ENCODE data around the gene LYPD4. TPM values are rescaled to one million over a fixed set of nuclear protein-coding genes. Genes with fewer than 3 reads are reported as not detected.

LYPD4 gene
- total RNA-seq, 1 experiment from 2014 or later, result not detected

GRCh38 chr19:41848666-41849065 lies 4.2 kb upstream of the LYPD4 start:
- no peaks in the 10 kb centered on the region for H4K20me1 ChIP-seq (ENCODE audit: insufficient read depth)
- H3K4me2 ChIP-seq, result no peak overlapping the region
- intact Hi-C loops (cut with micrococcal nuclease; ENCODE audit: unreplicated experiment), result no loop called here
- no peaks in the 10 kb centered on the region for H3K4me1 ChIP-seq (replicated peaks; ENCODE audit: insufficient read depth)
- H3F3A ChIP-seq (ENCODE audit: insufficient read depth, low read depth), result no peaks in the 10 kb centered on the region
- H3K27ac ChIP-seq, result no peak overlapping the region
- H2AFZ ChIP-seq, result no peak overlapping the region
- no peak for DNase-seq
- TF ChIP-seq EZH2 (IDR thresholded peaks at IDR 0.05; ENCODE audit: low read depth), result no peak
- TF ChIP-seq, protein P1, sequence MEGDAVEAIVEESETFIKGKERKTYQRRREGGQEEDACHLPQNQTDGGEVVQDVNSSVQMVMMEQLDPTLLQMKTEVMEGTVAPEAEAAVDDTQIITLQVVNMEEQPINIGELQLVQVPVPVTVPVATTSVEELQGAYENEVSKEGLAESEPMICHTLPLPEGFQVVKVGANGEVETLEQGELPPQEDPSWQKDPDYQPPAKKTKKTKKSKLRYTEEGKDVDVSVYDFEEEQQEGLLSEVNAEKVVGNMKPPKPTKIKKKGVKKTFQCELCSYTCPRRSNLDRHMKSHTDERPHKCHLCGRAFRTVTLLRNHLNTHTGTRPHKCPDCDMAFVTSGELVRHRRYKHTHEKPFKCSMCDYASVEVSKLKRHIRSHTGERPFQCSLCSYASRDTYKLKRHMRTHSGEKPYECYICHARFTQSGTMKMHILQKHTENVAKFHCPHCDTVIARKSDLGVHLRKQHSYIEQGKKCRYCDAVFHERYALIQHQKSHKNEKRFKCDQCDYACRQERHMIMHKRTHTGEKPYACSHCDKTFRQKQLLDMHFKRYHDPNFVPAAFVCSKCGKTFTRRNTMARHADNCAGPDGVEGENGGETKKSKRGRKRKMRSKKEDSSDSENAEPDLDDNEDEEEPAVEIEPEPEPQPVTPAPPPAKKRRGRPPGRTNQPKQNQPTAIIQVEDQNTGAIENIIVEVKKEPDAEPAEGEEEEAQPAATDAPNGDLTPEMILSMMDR (conservative IDR thresholded peaks at IDR 0.05), result no peak
- BruUV-seq (replicated peaks), result no TSS peak
- H3K79me2 ChIP-seq (ENCODE audit: low read depth), result no peaks in the 10 kb centered on the region
- no peaks in the 10 kb centered on the region for H3K36me3 ChIP-seq (ENCODE audit: low read depth)
- H3K9me3 ChIP-seq (ENCODE audit: insufficient read depth, low read depth), result no peaks in the 10 kb centered on the region
- H3K27me3 ChIP-seq (ENCODE audit: insufficient read depth, low read depth), result peaks cover 46% of the 10 kb centered on the region
- H3K9me2 ChIP-seq (ENCODE audit: insufficient read depth), result no peaks in the 10 kb centered on the region
- H3K4me3 ChIP-seq, result no peak overlapping the region
- POLR2A ChIA-PET (ENCODE audit: unreplicated experiment), result no interaction called here
- CTCF ChIA-PET, result interaction anchor here (0.6 kb wide), 2 partner anchors 21 to 185 kb away, joined by 4 to 16 read pairs; no protein-coding TSS in a partner anchor

DNA sequence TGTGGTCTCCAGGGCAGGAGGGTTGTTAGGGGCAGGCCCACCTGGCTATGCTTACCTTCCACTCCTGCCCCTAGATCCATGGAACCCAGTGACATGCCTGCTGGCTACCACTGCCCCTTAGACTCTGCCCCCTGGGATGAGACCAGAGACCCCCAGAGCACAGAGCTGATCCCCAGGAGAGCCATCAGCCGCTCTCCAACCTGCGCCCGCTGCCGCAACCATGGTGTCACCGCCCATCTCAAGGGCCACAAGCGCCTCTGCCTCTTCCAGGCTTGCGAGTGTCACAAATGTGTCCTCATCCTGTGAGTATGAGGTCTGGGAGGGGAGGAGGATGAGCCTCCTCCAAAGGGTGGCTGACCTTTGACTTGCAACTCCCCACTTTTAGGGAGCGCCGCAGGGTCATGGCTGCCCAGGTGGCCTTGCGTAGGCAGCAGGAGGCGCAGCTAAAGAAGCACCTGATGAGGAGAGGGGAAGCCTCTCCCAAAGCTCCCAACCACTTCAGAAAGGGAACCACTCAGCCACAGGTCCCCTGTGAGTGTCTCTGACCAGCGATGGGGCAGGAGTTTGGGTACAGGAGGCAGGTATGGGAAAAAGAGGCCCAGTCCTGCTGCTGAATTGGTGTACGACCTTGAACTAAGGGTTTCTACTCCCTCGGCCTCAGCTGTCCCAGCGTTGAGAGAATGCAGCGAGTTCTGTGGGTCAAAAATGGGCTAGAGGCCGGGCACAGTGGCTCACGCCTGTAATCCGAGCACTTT lies 3.0 kb upstream of the LYPD4 start:
- no TSS peak for BruUV-seq (replicated peaks)
- H3K4me2 ChIP-seq, result no peak overlapping the region
- intact Hi-C loops (cut with micrococcal nuclease; ENCODE audit: unreplicated experiment), result no loop called here
- ChIA-PET CTCF (no interaction called here), POLR2A (ENCODE audit: unreplicated experiment) (no interaction called here)
- H3K4me3 ChIP-seq, result no peak overlapping the region
- H3K27me3 ChIP-seq (ENCODE audit: insufficient read depth, low read depth), result peaks cover 35% of the 10 kb centered on the region
- H3K36me3 ChIP-seq (ENCODE audit: low read depth), result no peaks in the 10 kb centered on the region
- no peak for TF ChIP-seq EZH2 (IDR thresholded peaks at IDR 0.05; ENCODE audit: low read depth)
- TF ChIP-seq, protein P1 (conservative IDR thresholded peaks at IDR 0.05), result no peak
- no peaks in the 10 kb centered on the region for H4K20me1 ChIP-seq (ENCODE audit: insufficient read depth)
- DNase-seq, result no peak
- H3K9me2 ChIP-seq (ENCODE audit: insufficient read depth), result no peaks in the 10 kb centered on the region
- H3K9me3 ChIP-seq (ENCODE audit: insufficient read depth, low read depth), result no peaks in the 10 kb centered on the region
- H3F3A ChIP-seq (ENCODE audit: insufficient read depth, low read depth), result no peaks in the 10 kb centered on the region
- H3K79me2 ChIP-seq (ENCODE audit: low read depth), result no peaks in the 10 kb centered on the region
- no peak overlapping the region for H2AFZ ChIP-seq
- H3K27ac ChIP-seq, result no peak overlapping the region
- no peaks in the 10 kb centered on the region for H3K4me1 ChIP-seq (replicated peaks; ENCODE audit: insufficient read depth)

GRCh38 chr19:41845051-41845590 lies 638 bp upstream of the LYPD4 start:
- TF ChIP-seq, protein P1 (conservative IDR thresholded peaks at IDR 0.05), result no peak
- no peak for TF ChIP-seq EZH2 (IDR thresholded peaks at IDR 0.05; ENCODE audit: low read depth)
- ChIA-PET POLR2A (ENCODE audit: unreplicated experiment) (no interaction called here), CTCF (interaction anchor here (0.6 kb wide), 1 partner anchor 246 kb away, joined by 7 read pairs; no protein-coding TSS in a partner anchor)
- Histone ChIP-seq H3K9me2 (ENCODE audit: insufficient read depth) (no peaks in the 10 kb centered on the region), H3K9me3 (ENCODE audit: insufficient read depth, low read depth) (no peaks in the 10 kb centered on the region), H2AFZ (no peak overlapping the region), H3K36me3 (ENCODE audit: low read depth) (no peaks in the 10 kb centered on the region), H3K27me3 (ENCODE audit: insufficient read depth, low read depth) (peaks cover 15% of the 10 kb centered on the region), H3K79me2 (ENCODE audit: low read depth) (no peaks in the 10 kb centered on the region), H3K4me1 (replicated peaks; ENCODE audit: insufficient read depth) (no peaks in the 10 kb centered on the region), H3K27ac (no peak overlapping the region), H3K4me2 (no peak overlapping the region), H3K4me3 (no peak overlapping the region), H3F3A (ENCODE audit: insufficient read depth, low read depth) (no peaks in the 10 kb centered on the region), H4K20me1 (ENCODE audit: insufficient read depth) (no peaks in the 10 kb centered on the region)
- no peak for DNase-seq
- intact Hi-C loops (cut with micrococcal nuclease; ENCODE audit: unreplicated experiment), result no loop called here
- BruUV-seq (replicated peaks), result no TSS peak

All from PC-9 (cell line).